Common myeloid progenitor, CD34-positive (primary cell): Measurements from ENCODE around the gene NGRN. TPM values are rescaled to one million over a fixed set of nuclear protein-coding genes. Genes with fewer than 3 reads are reported as not detected.

Experiments
- CTCF ChIA-PET: fragments of 350-600 bp; sonication (Branson Sonifier 250); formaldehyde crosslinking; loops from one replicate; lab custom pipeline; 2021; ENCODE audit warnings: antibody characterized with exemption; lab: Charles Lee
- POLR2A ChIA-PET: fragments of 350-600 bp; sonication (Branson Sonifier 250); formaldehyde crosslinking; loops from one replicate; lab custom pipeline; 2021; ENCODE audit warnings: antibody characterized with exemption; lab: Charles Lee
- DNase-seq, 3 donors: peaks; one replicate each; pipeline versions ENCODE4 v3.0.0 to v3.0.0-alpha.2; 2013
- H3K27ac ChIP-seq, 2 experiments: 1 replicate in 1 of 2; 2 replicates in 1 of 2; pipeline ENCODE4 v1.7.0; 2013; ENCODE audit warnings: inconsistent platforms in 2 of 2, low read length in 2 of 2, mild to moderate bottlenecking in 2 of 2, low read depth in 1 of 2, moderate library complexity in 1 of 2; ENCODE audit not compliant: severe bottlenecking in 2 of 2, insufficient read depth in 1 of 2, poor library complexity in 1 of 2
- H3K27me3 ChIP-seq, 5 experiments: replicated peaks in 2 of 5; 1 replicate in 3 of 5; 2 replicates in 2 of 5; pipeline versions ENCODE4 v1.6.1 to v1.7.0; 2013; ENCODE audit warnings: low read length in 4 of 5, mild to moderate bottlenecking in 2 of 5, moderate library complexity in 2 of 5, inconsistent platforms in 1 of 5; ENCODE audit not compliant: insufficient read depth in 5 of 5, control insufficient read depth in 4 of 5
- H3K36me3 ChIP-seq, 4 experiments: 1 replicate in 2 of 4; 2 replicates in 2 of 4; pipeline versions ENCODE4 v1.6.1 to v1.7.0; 2013; ENCODE audit warnings: low read length in 3 of 4, control low read depth in 1 of 4, mild to moderate bottlenecking in 1 of 4; ENCODE audit not compliant: control insufficient read depth in 4 of 4, insufficient read depth in 4 of 4
- H3K4me1 ChIP-seq, 4 experiments: 1 replicate in 3 of 4; 2 replicates in 1 of 4; pipeline versions ENCODE4 v1.6.1 to v1.7.1; 2013; ENCODE audit warnings: low read length in 3 of 4, mild to moderate bottlenecking in 3 of 4, control low read depth in 1 of 4, inconsistent platforms in 1 of 4, moderate library complexity in 1 of 4; ENCODE audit not compliant: control insufficient read depth in 4 of 4, insufficient read depth in 4 of 4; ENCODE audit errors: control extremely low read depth in 1 of 4
- H3K4me3 ChIP-seq, 7 experiments: 1 replicate in 4 of 7; 2 replicates in 3 of 7; pipeline versions ENCODE4 v1.5.1 to v1.7.0; 2013; ENCODE audit warnings: mild to moderate bottlenecking in 7 of 7, low read length in 6 of 7, moderate library complexity in 6 of 7, inconsistent platforms in 2 of 7, low read depth in 2 of 7, control low read depth in 1 of 7; ENCODE audit not compliant: insufficient read depth in 4 of 7, control insufficient read depth in 1 of 7; ENCODE audit errors: extremely low read depth in 1 of 7
- H3K9me3 ChIP-seq, 5 experiments: 1 replicate in 4 of 5; 2 replicates in 1 of 5; pipeline versions ENCODE4 v1.6.1 to v1.7.1; 2013; ENCODE audit warnings: low read length in 4 of 5, mild to moderate bottlenecking in 2 of 5, inconsistent platforms in 1 of 5, low read depth in 1 of 5, moderate library complexity in 1 of 5; ENCODE audit not compliant: control insufficient read depth in 4 of 5, insufficient read depth in 2 of 5; ENCODE audit errors: control extremely low read depth in 1 of 5
- WGBS: methylation state at CpG from one replicate; pipeline ENCODE4 v1.1.5; 2013; ENCODE audit not compliant: insufficient coverage; 5-methylcytosine and 5-hydroxymethylcytosine counted together
- polyA plus RNA-seq: library from polyadenylated mRNA; unstranded; fragments of 120-200 nt; gene quantifications from one replicate; pipeline ENCODE4 v1.2.1, GENCODE V29; 2013

NGRN gene, protein sequence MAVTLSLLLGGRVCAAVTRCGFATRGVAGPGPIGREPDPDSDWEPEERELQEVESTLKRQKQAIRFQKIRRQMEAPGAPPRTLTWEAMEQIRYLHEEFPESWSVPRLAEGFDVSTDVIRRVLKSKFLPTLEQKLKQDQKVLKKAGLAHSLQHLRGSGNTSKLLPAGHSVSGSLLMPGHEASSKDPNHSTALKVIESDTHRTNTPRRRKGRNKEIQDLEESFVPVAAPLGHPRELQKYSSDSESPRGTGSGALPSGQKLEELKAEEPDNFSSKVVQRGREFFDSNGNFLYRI
- polyA plus RNA-seq = 32.1 TPM

DNA sequence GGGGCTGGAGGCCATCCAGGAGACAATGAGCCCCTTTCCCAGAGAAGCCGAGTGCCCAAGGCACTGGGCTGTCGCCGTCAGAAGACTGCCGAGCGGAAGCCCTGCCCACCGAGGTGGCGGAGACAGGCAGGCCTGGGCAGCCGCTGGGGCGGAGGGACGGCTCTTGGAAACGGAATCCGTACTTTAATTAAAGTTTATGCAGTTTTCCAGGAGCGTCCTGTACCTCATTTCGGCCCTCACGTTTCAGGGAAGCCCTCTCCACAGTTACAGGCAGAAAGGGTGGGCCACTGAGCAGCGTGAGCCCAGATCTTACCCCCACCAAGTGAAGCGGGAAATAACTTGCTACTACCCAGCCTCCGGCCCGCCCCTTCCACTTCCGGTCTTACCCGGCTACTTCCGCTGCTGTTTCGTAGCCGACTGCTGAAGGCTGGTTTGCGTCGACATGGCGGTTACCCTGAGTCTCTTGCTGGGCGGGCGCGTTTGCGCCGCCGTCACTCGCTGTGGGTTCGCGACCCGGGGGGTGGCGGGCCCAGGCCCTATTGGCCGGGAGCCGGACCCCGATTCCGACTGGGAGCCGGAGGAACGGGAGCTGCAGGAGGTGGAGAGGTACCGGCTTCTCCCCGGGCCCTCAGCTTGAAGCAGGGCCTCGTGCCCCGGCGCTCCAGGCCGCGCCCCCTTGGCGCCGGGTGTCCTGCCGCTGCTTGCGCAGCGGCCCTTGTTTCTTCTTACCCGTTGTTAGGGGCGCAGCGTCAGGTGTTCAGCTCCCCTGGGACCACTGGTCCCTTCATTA, at the start of gene NGRN:
Gene NGRN (plus strand): TSS at position 402 of the 790 bp plus-strand sequence. CDS start 41 bp downstream, at position 443.
- ChIA-PET POLR2A (interaction anchor here (1.0 to 1.2 kb wide), 3 partner anchors 10 to 32 kb away, joined by 3 to 4 read pairs (median 3); partner anchors contain the start of genes CIB1, GDPGP1 and TTLL13), CTCF (interaction anchor here (1.4 kb wide), 1 partner anchor 44 kb away, joined by 4 read pairs; no protein-coding TSS in a partner anchor)
- Histone ChIP-seq H3K9me3 (no peaks in the 10 kb centered on the region), H3K27me3 (no peaks in the 10 kb centered on the region), H3K27ac (peak within 1 kb of the TSS; percentile 87 to 94), H3K4me1 (peaks cover 21 to 36% (median 33%) of the 10 kb centered on the region in 4 experiments), H3K4me3 (peak within 1 kb of the TSS; percentile 63 to 93 (median 84)), H3K36me3 (peaks cover 5 to 21% (median 15%) of the 10 kb centered on the region in 4 experiments)
- WGBS = under 1% methylated on average over 47 of the region's 59 CpGs
- peak; percentile 92 to 97 (median 95) for DNase-seq

DNA sequence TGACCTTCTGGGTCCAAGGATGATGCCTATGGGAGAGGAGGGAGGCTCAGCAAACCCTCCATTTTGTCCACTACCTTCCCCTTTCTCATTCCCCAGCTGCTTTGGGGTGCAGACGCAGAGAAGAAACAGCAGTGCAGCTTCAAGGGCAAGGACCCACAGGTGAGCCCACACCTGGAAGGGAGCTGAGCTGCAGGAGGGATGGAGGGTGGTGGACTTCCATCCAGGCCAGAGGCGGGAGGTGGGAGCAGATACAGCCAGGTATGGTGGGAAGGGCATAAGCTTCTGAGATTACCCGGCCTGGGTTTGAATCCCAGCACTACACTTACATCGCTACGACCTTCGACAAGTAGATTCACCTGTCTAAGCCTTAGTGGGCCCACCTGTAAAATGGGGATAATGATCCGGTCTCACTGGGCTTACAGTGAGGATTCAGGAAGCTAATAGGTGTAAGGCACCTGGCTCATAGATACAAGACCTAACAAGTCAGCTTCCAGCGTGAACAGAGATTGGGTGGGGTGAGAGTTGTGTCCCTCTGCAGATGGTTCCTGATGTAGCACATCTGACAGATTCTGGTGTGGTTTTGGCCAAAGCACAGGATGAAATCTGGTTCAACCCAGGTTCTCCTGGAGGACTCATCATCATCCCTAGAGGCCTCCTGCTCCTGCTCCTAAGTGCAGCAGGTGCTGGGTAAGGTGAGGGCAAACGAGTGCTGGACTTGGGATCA, 47.6 kb upstream of the NGRN start:
- H3K4me1 ChIP-seq = peaks cover 0 to 12% (median 11%) of the 10 kb centered on the region in 4 experiments
- H3K27me3 ChIP-seq = no peaks in the 10 kb centered on the region
- ChIA-PET CTCF (interaction anchor here (0.8 to 3.9 kb wide), 12 partner anchors 9 to 78 kb away, joined by 3 to 17 read pairs (median 5); partner anchors contain the start of genes CIB1, GDPGP1 and SEMA4B), POLR2A (no interaction called here)
- no peak overlapping the region for H3K27ac ChIP-seq
- WGBS = 98% methylated on average over 7 of the region's 9 CpGs
- no peaks in the 10 kb centered on the region for H3K9me3 ChIP-seq
- DNase-seq = no peak
- peaks cover 0 to 6% (median 1%) of the 10 kb centered on the region in 4 experiments for H3K36me3 ChIP-seq
- no peak overlapping the region for H3K4me3 ChIP-seq

GRCh38 chr15:90219421-90220141, 45.9 kb upstream of the NGRN start:
- DNase-seq = peak; percentile 29 to 65 (median 52)
- Histone ChIP-seq H3K9me3 (no peaks in the 10 kb centered on the region), H3K36me3 (peaks cover 2 to 13% (median 4%) of the 10 kb centered on the region in 4 experiments), H3K4me3 (no peak overlapping the region), H3K27me3 (no peaks in the 10 kb centered on the region), H3K4me1 (no peaks in the 10 kb centered on the region), H3K27ac (no peak overlapping the region)
- ChIA-PET CTCF (interaction anchor here (0.8 to 3.9 kb wide), 13 partner anchors 11 to 136 kb away, joined by 3 to 17 read pairs (median 4); partner anchors contain the start of genes CIB1 and GDPGP1), POLR2A (no interaction called here)
- WGBS = 66% methylated on average over 17 of the region's 17 CpGs

GRCh38 chr15:90221246-90221900, 44.1 kb upstream of the NGRN start:
- no peaks in the 10 kb centered on the region for H3K9me3 ChIP-seq
- CTCF ChIA-PET = interaction anchor here (0.6 to 2.7 kb wide), 28 partner anchors 8 to 478 kb away, joined by 3 to 26 read pairs (median 4); partner anchors contain the start of genes CIB1, GDPGP1, IDH2 and NGRN
- POLR2A ChIA-PET = interaction anchor here (0.6 to 1.0 kb wide), 2 partner anchors 66 to 115 kb away, joined by 3 to 5 read pairs; no protein-coding TSS in a partner anchor
- H3K4me1 ChIP-seq = no peaks in the 10 kb centered on the region
- peaks cover under 1 to 27% (median 10%) of the 10 kb centered on the region in 4 experiments for H3K36me3 ChIP-seq
- 74% methylated on average over 13 of the region's 14 CpGs for WGBS
- H3K27ac ChIP-seq = no peak overlapping the region
- H3K27me3 ChIP-seq = no peaks in the 10 kb centered on the region
- peak; percentile 52 to 67 (median 59) for DNase-seq
- no peak overlapping the region for H3K4me3 ChIP-seq

GRCh38 chr15:90222547-90222946, 42.9 kb upstream of the NGRN start:
- Histone ChIP-seq H3K27me3 (no peaks in the 10 kb centered on the region), H3K4me3 (no peak overlapping the region), H3K27ac (no peak overlapping the region), H3K36me3 (peaks cover 4 to 29% (median 10%) of the 10 kb centered on the region in 4 experiments), H3K9me3 (no peaks in the 10 kb centered on the region), H3K4me1 (no peaks in the 10 kb centered on the region)
- no CpG with 5 or more reads among the region's 2 CpGs for WGBS
- no peak for DNase-seq
- ChIA-PET POLR2A (no interaction called here), CTCF (interaction anchor here (0.7 to 2.7 kb wide), 10 partner anchors 9 to 120 kb away, joined by 3 to 26 read pairs (median 5); partner anchors contain the start of genes CIB1, GDPGP1, IDH2 and NGRN)
